Measurements from ENCODE around the gene RCOR2. TPM values are rescaled to one million over a fixed set of nuclear protein-coding genes. Genes with fewer than 3 reads are reported as not detected.

Gene RCOR2
- total RNA-seq, 2 experiments from 2014 or later = 2.1 to 2.4 TPM

DNA sequence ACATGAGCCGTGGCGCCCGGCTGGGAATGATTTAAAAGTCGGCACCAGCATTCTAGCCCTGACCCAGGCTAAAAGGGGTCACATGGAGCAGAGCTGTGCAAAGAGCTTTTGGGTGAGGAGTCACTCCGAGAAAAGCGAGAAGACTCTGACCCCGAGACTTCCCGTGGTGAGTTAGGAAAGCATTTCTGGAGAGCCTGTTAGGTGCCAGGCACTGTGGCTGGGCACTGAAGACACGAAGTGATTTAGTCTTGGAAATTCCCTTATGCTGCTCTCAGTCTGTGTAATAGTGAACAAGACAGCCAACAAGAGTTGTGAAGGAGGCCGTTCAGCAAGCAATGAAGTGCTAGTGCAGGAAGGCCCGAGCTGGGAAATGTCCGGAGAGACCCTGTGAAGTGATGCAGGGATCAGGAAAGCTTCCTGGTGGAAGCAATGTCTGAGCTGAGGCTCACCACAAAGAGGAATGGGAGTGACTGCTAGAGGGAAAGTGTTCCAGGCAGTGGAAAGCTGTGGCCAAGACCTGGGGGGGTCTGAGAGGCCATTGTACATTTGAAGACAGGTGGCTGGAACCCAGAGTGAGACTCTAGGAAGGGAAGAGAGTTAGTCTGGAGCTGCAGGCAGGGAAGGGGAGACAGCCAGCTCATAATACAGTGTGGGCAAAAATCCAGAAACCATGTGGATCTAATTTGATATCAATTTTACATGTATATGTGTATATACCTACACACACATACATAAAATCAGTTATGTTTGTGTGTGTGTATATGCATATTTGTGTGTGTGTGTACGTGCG lies 46.4 kb downstream of the RCOR2 start:
- no peak overlapping the region for H2AFZ ChIP-seq (ENCODE audit: low read length)
- H4K20me1 ChIP-seq (ENCODE audit: insufficient read depth, low read length) = peaks cover 7% of the 10 kb centered on the region; the same call in 1 of the 2 replicates
- no peak overlapping the region for H3K4me2 ChIP-seq (ENCODE audit: low read length)
- POLR2A ChIA-PET = no interaction called here
- H3K9me3 ChIP-seq (ENCODE audit: low read length) = no peaks in the 10 kb centered on the region
- intact Hi-C loops (cut with micrococcal nuclease; ENCODE audit: unreplicated experiment) = no loop called here
- no peak overlapping the region for H3K27ac ChIP-seq (ENCODE audit: low read depth, low read length, poor library complexity, severe bottlenecking)
- H3K4me3 ChIP-seq (ENCODE audit: low read depth, low read length, poor library complexity, severe bottlenecking) = no peak overlapping the region
- H3K9me2 ChIP-seq (ENCODE audit: insufficient read depth, low read length) = no peaks in the 10 kb centered on the region
- peaks cover 77% of the 10 kb centered on the region for H3K36me3 ChIP-seq (ENCODE audit: insufficient read depth, low read length)
- CTCF ChIA-PET (ENCODE audit: unreplicated experiment) = no interaction called here
- H3K4me1 ChIP-seq (ENCODE audit: insufficient read depth, low read length, poor library complexity, severe bottlenecking) = peaks cover 11% of the 10 kb centered on the region
- DNase-seq (ENCODE audit: low spot score) = no peak
- TF ChIP-seq, protein P1, sequence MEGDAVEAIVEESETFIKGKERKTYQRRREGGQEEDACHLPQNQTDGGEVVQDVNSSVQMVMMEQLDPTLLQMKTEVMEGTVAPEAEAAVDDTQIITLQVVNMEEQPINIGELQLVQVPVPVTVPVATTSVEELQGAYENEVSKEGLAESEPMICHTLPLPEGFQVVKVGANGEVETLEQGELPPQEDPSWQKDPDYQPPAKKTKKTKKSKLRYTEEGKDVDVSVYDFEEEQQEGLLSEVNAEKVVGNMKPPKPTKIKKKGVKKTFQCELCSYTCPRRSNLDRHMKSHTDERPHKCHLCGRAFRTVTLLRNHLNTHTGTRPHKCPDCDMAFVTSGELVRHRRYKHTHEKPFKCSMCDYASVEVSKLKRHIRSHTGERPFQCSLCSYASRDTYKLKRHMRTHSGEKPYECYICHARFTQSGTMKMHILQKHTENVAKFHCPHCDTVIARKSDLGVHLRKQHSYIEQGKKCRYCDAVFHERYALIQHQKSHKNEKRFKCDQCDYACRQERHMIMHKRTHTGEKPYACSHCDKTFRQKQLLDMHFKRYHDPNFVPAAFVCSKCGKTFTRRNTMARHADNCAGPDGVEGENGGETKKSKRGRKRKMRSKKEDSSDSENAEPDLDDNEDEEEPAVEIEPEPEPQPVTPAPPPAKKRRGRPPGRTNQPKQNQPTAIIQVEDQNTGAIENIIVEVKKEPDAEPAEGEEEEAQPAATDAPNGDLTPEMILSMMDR (conservative IDR thresholded peaks at IDR 0.05; ENCODE audit: low read length) = no peak
- TF ChIP-seq EZH2phosphoT487 (IDR thresholded peaks at IDR 0.05; ENCODE audit: borderline replicate concordance, low read depth, low read length) = no peak
- no TSS peak for BruUV-seq (replicated peaks)
- H3K79me2 ChIP-seq (ENCODE audit: insufficient read depth, low read depth, low read length) = peaks cover 73% of the 10 kb centered on the region

DNA sequence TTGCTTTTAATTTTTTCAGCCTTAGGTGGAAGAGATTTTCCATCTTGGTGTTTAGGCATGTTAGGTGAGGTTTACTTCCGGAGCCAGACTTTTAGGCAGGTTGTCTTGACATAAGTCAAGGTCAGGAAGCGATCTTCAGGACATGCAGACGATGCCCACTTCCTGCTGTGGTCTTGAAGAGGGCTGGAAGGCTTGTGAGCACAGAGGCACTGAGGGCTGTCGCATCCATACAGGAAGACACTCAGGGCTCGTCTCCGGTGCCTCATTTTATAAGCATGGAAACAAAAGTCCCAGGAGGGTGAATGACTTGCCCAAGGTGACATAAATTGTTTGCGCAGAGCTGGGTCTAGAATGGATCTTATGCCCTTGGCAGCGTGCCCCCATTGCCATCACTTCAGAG lies 47.3 kb downstream of the RCOR2 start:
- no peak overlapping the region for H3K4me3 ChIP-seq (ENCODE audit: low read depth, low read length, poor library complexity, severe bottlenecking)
- H3K9me3 ChIP-seq (ENCODE audit: low read length) = no peaks in the 10 kb centered on the region
- ChIA-PET POLR2A (no interaction called here), CTCF (ENCODE audit: unreplicated experiment) (no interaction called here)
- H3K27ac ChIP-seq (ENCODE audit: low read depth, low read length, poor library complexity, severe bottlenecking) = no peak overlapping the region
- peaks cover 74% of the 10 kb centered on the region for H3K79me2 ChIP-seq (ENCODE audit: insufficient read depth, low read depth, low read length)
- no peaks in the 10 kb centered on the region for H3K9me2 ChIP-seq (ENCODE audit: insufficient read depth, low read length)
- H2AFZ ChIP-seq (ENCODE audit: low read length) = no peak overlapping the region
- TF ChIP-seq, protein P1 (conservative IDR thresholded peaks at IDR 0.05; ENCODE audit: low read length) = no peak
- no peak for TF ChIP-seq EZH2phosphoT487 (IDR thresholded peaks at IDR 0.05; ENCODE audit: borderline replicate concordance, low read depth, low read length)
- peaks cover 78% of the 10 kb centered on the region for H3K36me3 ChIP-seq (ENCODE audit: insufficient read depth, low read length)
- BruUV-seq (replicated peaks) = no TSS peak
- H3K4me1 ChIP-seq (ENCODE audit: insufficient read depth, low read length, poor library complexity, severe bottlenecking) = peaks cover 17% of the 10 kb centered on the region
- H3K4me2 ChIP-seq (ENCODE audit: low read length) = no peak overlapping the region
- intact Hi-C loops (cut with micrococcal nuclease; ENCODE audit: unreplicated experiment) = no loop called here
- peaks cover 10% of the 10 kb centered on the region; the same call in 1 of the 2 replicates for H4K20me1 ChIP-seq (ENCODE audit: insufficient read depth, low read length)
- DNase-seq (ENCODE audit: low spot score) = no peak

DNA sequence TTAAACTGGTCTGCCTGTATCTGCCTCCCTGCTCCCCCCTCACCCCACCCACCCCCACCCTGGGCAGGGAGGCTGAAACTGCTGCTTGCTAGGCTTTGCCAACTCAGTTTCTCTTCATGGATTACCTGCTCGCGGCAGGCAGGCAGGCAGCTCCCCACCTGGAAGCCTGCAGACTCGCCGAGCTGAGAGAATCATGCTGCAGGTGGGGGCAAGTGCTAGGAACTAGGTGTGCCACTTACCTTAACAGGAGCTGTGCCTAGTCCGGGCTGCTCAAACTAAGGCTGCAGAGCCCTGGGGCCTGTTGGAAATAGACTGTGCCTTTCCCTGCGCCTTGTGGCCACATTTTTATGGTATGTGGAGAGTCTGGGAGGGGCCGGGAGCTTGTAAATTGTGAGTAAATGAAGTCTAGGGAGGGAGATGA lies 47.8 kb downstream of the RCOR2 start:
- Histone ChIP-seq H3K9me3 (ENCODE audit: low read length) (no peaks in the 10 kb centered on the region), H3K9me2 (ENCODE audit: insufficient read depth, low read length) (no peaks in the 10 kb centered on the region), H3K79me2 (ENCODE audit: insufficient read depth, low read depth, low read length) (peaks cover 68% of the 10 kb centered on the region), H3K36me3 (ENCODE audit: insufficient read depth, low read length) (peaks cover 73% of the 10 kb centered on the region), H3K27ac (ENCODE audit: low read depth, low read length, poor library complexity, severe bottlenecking) (no peak overlapping the region), H3K4me1 (ENCODE audit: insufficient read depth, low read length, poor library complexity, severe bottlenecking) (peaks cover 17% of the 10 kb centered on the region), H3K4me2 (ENCODE audit: low read length) (no peak overlapping the region), H3K4me3 (ENCODE audit: low read depth, low read length, poor library complexity, severe bottlenecking) (no peak overlapping the region), H4K20me1 (ENCODE audit: insufficient read depth, low read length) (peaks cover 10% of the 10 kb centered on the region; the same call in 1 of the 2 replicates), H2AFZ (ENCODE audit: low read length) (no peak overlapping the region)
- ChIA-PET POLR2A (no interaction called here), CTCF (ENCODE audit: unreplicated experiment) (no interaction called here)
- no TSS peak for BruUV-seq (replicated peaks)
- TF ChIP-seq, protein P1 (conservative IDR thresholded peaks at IDR 0.05; ENCODE audit: low read length) = no peak
- TF ChIP-seq EZH2phosphoT487 (IDR thresholded peaks at IDR 0.05; ENCODE audit: borderline replicate concordance, low read depth, low read length) = no peak
- intact Hi-C loops (cut with micrococcal nuclease; ENCODE audit: unreplicated experiment) = no loop called here
- DNase-seq (ENCODE audit: low spot score) = no peak
